ENCODE measurements around the gene PRR23B. TPM values are rescaled to one million over a fixed set of nuclear protein-coding genes. Genes with fewer than 3 reads are reported as not detected.

The PRR23B gene
- total RNA-seq (2022), result not detected in 2 replicates
- not detected for Bru-seq, nascent RNA
- not detected for BruChase-seq, experiment 1, labeled RNA remaining after a 2-hour chase
- not detected for BruChase-seq, experiment 2, labeled RNA remaining after a 6-hour chase
- long read RNA-seq, result 0 reads

DNA sequence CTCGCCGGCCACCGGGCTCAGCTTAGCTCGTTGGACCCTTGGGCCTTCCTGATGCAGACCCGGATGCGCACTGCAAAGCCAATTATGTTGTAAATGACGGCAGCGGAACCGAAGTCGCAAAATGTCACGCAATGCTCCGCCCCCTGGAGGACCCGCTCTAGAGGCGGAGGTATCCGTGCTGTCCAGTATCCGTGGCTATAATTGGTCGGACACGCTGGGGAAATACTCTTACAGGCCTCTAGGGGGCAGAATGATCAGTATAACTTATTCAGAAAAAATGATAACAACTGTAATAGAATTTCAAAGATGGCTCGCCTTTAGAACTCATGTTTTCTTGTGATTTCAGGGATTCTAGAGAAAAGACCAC is at the start of gene PRR23B:
TSS of gene PRR23B (minus strand) at position 59 of the 367 bp plus-strand sequence. CDS start 265 bp downstream, outside the sequence.
- Histone ChIP-seq H3K4me3 (ENCODE audit: low read depth, low read length) (no peak within 1 kb of the TSS), H3K27me3 (replicated peaks; ENCODE audit: control insufficient read depth, insufficient read depth, low read length) (no peaks in the 10 kb centered on the region), H3K9me3 (no peaks in the 10 kb centered on the region), H3K4me1 (no peaks in the 10 kb centered on the region), H3K36me3 (ENCODE audit: control insufficient read depth, insufficient read depth, low read length) (no peaks in the 10 kb centered on the region)
- CTCF ChIA-PET, result interaction anchor here (0.7 kb wide), 1 partner anchor 11 kb away, joined by 5 read pairs; no protein-coding TSS in a partner anchor
- Mint-ChIP-seq H3K9me3 (ENCODE audit: unreplicated experiment) (peaks cover 8% of the 10 kb centered on the region), H3K27ac (ENCODE audit: unreplicated experiment) (no peak within 1 kb of the TSS), H3K36me3 (ENCODE audit: insufficient read depth, unreplicated experiment) (no peaks in the 10 kb centered on the region), H3K4me1 (ENCODE audit: low read depth, unreplicated experiment) (no peaks in the 10 kb centered on the region), H3K27me3 (ENCODE audit: insufficient read depth, unreplicated experiment) (peaks cover 6% of the 10 kb centered on the region), H3K4me3 (ENCODE audit: unreplicated experiment) (no peak within 1 kb of the TSS)
- BruUV-seq (replicated peaks), result no TSS peak
- DNase-seq, result no peak
- intact Hi-C loops (cut with micrococcal nuclease; ENCODE audit: unreplicated experiment), result no loop called here
- POLR2A ChIA-PET, result no interaction called here
- TF ChIP-seq CTCF (IDR thresholded peaks at IDR 0.05; ENCODE audit: insufficient read depth in 1 of 2, low read depth in 1 of 2, low read length in 1 of 2, severe bottlenecking in 1 of 2, unreplicated experiment in 1 of 2), result no peak

- H3K9me3 ChIP-seq, result no peaks in the 10 kb centered on the region
- no TSS peak for BruUV-seq (replicated peaks)
- H3K4me3 ChIP-seq (ENCODE audit: low read depth, low read length), result no peak overlapping the region
- ChIA-PET CTCF (no interaction called here), POLR2A (no interaction called here)
- no peaks in the 10 kb centered on the region for H3K9me3 Mint-ChIP-seq (ENCODE audit: unreplicated experiment)
- intact Hi-C loops (cut with micrococcal nuclease; ENCODE audit: unreplicated experiment), result no loop called here
- H3K36me3 ChIP-seq (ENCODE audit: control insufficient read depth, insufficient read depth, low read length), result no peaks in the 10 kb centered on the region
- H3K4me3 Mint-ChIP-seq (ENCODE audit: unreplicated experiment), result no peak overlapping the region
- no peak overlapping the region for H3K27ac Mint-ChIP-seq (ENCODE audit: unreplicated experiment)
- no peaks in the 10 kb centered on the region for H3K4me1 ChIP-seq
- DNase-seq, result no peak
- H3K27me3 Mint-ChIP-seq (ENCODE audit: insufficient read depth, unreplicated experiment), result peaks cover 3% of the 10 kb centered on the region
- no peaks in the 10 kb centered on the region for H3K36me3 Mint-ChIP-seq (ENCODE audit: insufficient read depth, unreplicated experiment)
- H3K27me3 ChIP-seq (replicated peaks; ENCODE audit: control insufficient read depth, insufficient read depth, low read length), result no peaks in the 10 kb centered on the region
- no peaks in the 10 kb centered on the region for H3K4me1 Mint-ChIP-seq (ENCODE audit: low read depth, unreplicated experiment)
- TF ChIP-seq CTCF (IDR thresholded peaks at IDR 0.05; ENCODE audit: insufficient read depth in 1 of 2, low read depth in 1 of 2, low read length in 1 of 2, severe bottlenecking in 1 of 2, unreplicated experiment in 1 of 2), result no peak
Measured at GRCh38 chr3:139062918-139063317, 42.2 kb upstream of the PRR23B start.

DNA sequence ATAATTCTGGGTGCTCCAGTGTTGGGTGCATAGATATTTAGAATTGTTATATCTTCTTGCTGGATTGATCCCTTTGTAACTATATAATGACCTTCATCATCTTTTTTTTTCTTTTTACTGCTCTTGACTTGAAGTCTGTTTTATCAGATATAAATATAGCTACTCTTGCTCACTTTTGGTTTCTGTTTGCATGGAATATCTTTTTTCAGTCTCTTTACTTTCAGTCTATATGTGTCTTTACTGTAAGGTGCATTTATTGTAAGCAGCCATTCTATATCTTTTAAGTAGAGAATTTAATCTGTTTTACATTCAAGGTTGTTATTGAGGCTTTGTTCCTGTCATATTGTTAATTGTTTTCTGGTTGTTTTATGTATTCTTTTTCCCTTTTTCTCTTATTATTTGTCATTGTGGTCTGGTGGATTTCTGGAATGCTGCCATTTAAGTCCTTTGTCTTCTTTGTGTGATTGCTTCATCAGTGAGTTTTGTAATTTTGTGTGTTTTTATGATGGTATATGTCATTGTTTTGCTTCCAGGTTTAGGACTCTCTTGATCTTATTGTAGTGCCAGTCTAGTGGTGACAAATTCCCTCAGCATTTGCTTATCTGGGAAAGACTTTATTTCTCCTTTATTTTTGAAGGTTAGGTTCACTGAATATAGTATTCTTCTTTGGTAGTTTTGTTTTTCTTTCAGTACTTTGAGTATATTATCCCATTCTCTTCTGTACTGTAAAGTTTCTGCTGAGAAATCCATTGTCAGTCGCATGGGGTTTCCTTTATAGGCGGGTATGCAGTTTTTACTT is 32.3 kb upstream of the PRR23B start:
- H3K4me3 ChIP-seq (ENCODE audit: low read depth, low read length), result no peak overlapping the region
- POLR2A ChIA-PET, result no interaction called here
- H3K9me3 ChIP-seq, result no peaks in the 10 kb centered on the region
- no peak for TF ChIP-seq CTCF (IDR thresholded peaks at IDR 0.05; ENCODE audit: insufficient read depth in 1 of 2, low read depth in 1 of 2, low read length in 1 of 2, severe bottlenecking in 1 of 2, unreplicated experiment in 1 of 2)
- no peaks in the 10 kb centered on the region for H3K4me1 ChIP-seq
- Mint-ChIP-seq H3K4me1 (ENCODE audit: low read depth, unreplicated experiment) (no peaks in the 10 kb centered on the region), H3K4me3 (ENCODE audit: unreplicated experiment) (no peak overlapping the region), H3K27me3 (ENCODE audit: insufficient read depth, unreplicated experiment) (peaks cover 13% of the 10 kb centered on the region), H3K27ac (ENCODE audit: unreplicated experiment) (no peak overlapping the region), H3K36me3 (ENCODE audit: insufficient read depth, unreplicated experiment) (no peaks in the 10 kb centered on the region), H3K9me3 (ENCODE audit: unreplicated experiment) (peaks cover 19% of the 10 kb centered on the region)
- no TSS peak for BruUV-seq (replicated peaks)
- no peak for DNase-seq
- CTCF ChIA-PET, result no interaction called here
- intact Hi-C loops (cut with micrococcal nuclease; ENCODE audit: unreplicated experiment), result no loop called here
- no peaks in the 10 kb centered on the region; the same call in 1 of the 2 replicates for H3K27me3 ChIP-seq (replicated peaks; ENCODE audit: control insufficient read depth, insufficient read depth, low read length)
- H3K36me3 ChIP-seq (ENCODE audit: control insufficient read depth, insufficient read depth, low read length), result no peaks in the 10 kb centered on the region
